ENCODE results near the gene REG1A.

DNA sequence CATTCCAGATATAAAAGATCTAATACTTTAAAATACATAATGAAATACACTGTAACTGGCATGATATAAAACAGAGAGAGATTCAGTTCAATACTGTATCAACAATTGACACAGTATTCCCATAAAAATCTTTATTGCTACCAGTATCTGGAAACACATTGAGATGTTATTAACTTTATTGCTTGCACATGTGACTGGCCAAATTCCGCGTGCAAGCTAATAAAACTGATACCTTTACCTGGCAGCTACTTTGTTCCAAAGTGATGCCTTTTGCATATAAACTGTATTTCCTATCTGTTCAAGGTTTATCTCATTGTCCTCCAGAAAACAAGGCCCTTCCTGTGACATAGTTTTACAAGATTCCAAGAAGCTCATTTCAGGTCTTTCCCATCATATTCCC is 17.1 kb upstream of the REG1A start:
- TF ChIP-seq POLR2A (IDR thresholded peaks at IDR 0.05; ENCODE audit: low read depth) (no peak), POLR2AphosphoS5 (IDR thresholded peaks at IDR 0.05) (no peak)
- TF ChIP-seq, protein P1, sequence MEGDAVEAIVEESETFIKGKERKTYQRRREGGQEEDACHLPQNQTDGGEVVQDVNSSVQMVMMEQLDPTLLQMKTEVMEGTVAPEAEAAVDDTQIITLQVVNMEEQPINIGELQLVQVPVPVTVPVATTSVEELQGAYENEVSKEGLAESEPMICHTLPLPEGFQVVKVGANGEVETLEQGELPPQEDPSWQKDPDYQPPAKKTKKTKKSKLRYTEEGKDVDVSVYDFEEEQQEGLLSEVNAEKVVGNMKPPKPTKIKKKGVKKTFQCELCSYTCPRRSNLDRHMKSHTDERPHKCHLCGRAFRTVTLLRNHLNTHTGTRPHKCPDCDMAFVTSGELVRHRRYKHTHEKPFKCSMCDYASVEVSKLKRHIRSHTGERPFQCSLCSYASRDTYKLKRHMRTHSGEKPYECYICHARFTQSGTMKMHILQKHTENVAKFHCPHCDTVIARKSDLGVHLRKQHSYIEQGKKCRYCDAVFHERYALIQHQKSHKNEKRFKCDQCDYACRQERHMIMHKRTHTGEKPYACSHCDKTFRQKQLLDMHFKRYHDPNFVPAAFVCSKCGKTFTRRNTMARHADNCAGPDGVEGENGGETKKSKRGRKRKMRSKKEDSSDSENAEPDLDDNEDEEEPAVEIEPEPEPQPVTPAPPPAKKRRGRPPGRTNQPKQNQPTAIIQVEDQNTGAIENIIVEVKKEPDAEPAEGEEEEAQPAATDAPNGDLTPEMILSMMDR (IDR thresholded peaks at IDR 0.05): no peak
